Stimulated activated CD4-positive, alpha-beta T cell treated with anti-CD3 and anti-CD28 coated beads, Interleukin-15, amount 100 ng/mL, for 24 hours (primary cell): Measurements from ENCODE around the gene PTTG1.

Experiments
- DNase-seq: peaks from one replicate; pipeline ENCODE4 v3.0.0-alpha.2; 2020

PTTG1 gene

DNA sequence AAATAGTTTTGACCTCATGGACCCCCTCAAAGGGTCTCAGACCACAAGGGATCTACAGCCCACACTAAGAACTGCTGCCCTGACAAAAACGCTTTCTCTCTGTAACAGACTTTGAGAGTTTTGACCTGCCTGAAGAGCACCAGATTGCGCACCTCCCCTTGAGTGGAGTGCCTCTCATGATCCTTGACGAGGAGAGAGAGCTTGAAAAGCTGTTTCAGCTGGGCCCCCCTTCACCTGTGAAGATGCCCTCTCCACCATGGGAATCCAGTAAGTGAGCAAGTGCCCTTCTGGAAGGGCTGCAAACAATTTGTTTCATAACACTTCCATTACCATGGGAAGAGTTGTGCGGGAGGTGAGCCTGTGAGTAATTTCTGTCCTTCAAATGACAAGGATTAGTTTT is 6.0 kb downstream of the PTTG1 start:
- no peak for DNase-seq

DNA sequence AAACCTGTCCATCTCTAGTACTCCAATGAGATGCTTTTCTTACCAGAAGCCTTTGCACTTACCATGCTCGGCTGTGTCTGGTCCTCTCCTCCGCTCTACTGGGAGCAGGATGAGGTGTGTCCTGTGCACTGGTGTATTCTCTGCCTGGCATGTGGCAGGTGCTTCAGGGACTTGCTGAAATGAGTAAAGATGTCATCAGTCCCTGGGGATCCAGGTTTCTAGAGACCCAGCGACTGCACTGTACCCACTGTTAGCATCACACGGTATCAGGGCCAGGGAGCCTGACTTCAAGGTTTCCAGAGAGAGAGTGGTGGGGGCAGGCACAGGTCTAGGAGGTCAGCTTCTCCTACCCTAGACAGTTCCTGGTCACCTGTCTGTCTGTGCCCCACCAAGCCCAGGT is 10.5 kb downstream of the PTTG1 start:
- DNase-seq, result no peak

DNA sequence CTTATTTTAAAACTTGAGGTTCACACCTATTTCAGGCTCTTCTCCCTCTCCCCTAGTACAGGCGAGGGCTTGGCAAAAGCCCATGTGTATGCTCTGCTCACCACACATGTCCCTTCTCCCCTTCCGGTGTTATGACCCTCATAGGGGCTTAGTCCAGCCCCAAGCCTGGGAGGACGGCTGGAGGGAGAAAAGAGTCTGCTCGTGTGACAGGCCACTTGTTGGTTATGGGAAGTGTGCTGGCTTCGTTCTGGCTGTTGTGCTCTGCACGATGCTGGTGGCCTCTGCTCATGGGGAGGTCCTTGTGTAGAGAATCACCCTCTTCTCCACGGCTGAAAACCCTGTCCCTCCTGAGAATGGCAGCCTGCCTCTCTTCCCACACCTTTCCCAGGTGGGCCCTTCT is 11.1 kb downstream of the PTTG1 start:
- DNase-seq, result no peak

DNA sequence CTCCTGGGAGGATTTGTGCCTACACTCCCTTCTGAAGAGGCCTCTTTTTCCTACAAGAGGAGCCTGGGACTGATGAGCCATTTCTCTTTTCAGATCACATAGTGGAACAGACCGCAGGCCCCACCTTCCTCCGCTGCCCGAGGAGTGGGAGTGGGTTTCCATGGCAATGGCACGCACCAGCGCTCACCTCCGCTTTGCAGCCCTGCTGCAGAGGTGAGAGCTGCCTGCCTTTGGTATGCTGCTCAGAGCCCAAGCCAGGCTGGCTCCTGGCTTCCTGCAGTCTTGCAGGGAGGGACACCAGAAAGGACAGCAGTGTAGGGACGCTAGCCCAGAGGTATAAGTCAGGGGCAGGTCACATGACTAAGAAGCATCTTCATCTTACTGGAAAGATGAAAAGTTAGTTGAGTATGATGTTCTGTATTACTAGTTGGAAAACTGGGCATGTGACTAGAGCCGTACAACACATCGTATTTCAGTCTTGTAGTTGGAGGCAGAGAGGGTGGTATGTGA is 12.4 kb downstream of the PTTG1 start:
- peak; percentile 54 for DNase-seq

DNA sequence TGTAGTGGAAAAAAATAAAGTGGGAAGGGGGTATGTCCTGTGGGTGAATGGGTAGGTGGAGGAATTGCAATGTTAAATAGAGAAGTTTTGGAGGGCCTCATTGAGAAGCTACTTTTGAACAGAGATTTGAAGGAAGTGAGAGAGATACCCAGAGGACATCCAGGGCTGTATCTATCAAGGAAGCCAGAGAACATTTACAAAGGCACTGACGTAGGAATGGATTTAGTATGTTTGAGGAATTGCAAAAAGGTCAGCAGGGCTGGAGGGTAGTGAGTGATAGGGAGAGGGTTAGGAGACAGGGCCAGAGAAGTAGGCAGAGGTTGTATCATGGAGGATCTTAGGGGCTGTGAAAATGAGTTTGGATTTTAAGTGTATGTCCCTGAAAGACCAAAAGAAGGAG is 13.9 kb downstream of the PTTG1 start:
- DNase-seq, result no peak

DNA sequence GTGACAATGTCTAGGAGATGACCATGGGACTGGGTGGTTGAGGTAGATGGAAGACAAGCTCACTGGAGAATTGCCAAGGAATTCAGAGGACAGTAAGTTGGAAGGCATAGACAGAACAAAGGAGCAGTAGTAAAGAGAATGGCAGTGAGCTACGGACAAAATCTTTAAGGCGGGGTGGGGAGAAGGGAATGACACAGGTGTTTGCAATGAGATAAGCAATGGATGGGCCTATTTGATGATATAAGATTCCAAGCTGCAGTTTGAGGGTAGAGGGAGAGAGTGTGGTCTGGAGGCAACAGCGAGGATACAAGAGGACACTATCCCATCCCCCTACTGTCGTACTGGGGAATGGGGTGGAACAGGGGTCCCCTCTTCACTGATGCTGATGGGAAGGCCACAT is 14.4 kb downstream of the PTTG1 start:
- no peak for DNase-seq

DNA sequence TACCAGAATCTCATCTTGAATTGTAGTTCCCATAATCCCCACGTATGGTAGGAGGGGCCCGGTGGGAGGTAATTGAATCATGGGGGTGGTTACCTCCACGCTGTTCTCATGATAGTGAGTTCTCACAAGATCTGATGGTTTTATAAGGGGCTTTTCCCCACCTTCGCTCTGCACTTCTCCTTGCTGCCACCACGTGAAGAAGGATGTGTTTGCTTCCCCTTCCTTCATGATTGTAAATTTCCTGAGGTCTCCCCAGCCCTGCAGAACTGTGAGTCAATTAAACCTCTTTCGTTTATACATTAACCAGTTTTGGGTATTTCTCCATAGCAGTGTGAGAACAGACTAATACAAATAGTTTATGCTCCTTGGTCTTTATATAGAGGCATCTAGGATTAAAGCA is 15.0 kb downstream of the PTTG1 start:
- peak; percentile 33 for DNase-seq

DNA sequence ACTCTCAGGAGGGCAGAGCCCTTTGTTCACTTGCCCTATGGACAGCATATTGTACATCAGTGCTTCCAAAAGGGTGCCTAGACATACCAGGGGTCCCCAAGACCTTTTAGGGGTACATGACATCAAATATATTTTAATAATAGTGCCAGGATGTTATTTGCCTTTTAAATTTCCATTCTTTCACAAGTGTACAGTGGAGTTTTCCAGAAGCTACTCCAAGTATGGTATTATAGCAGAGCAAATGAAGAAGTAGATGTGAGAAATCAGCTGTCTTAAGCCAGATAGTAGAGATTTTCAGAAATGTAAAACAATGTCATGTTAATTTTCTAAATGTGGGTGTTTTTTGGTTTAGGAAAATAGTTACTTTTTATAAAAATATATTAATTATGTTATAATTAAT is 15.6 kb downstream of the PTTG1 start:
- DNase-seq, result no peak

DNA sequence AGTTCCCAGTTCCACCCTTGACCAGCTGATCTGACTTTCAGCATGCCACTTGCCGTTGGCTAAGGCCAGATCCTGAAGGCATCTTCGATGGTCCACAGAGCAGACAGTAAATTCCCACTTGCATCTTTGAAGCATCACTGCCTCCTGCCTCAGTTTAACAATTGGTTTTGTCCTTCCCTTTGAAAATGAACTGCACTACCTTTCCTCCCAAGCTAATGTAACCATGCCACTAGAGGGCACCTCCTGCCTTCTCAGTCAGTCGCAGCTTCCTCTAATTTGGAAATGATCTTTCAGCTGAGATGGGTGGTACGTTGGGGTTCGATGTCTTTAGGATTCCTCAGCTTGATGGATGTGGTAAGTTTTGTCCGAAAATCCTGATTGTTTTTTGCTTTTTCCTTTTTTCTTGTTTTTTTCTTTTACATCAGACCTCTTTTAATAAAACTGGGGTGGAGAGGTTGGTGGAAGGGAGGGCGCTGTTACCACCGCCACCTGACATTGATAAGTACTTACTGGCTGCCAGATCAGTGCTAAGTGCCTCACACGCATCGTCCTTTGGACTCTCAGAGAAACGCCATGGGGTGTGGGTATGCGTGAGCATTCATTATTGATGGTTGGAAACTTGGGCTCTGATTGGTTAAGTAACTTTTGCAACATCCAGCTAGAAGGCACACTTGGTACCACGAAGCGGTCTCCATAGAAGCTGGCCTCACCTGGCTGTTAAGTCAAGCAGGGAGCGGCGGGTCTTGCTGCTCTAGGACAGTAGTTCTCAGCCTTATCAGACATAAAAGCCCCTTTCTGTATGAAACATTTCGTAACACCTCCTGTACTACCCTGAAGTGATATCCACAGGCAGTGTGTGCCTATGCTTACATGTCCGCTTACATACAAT is 16.9 kb downstream of the PTTG1 start:
- peak; percentile 66 for DNase-seq

DNA sequence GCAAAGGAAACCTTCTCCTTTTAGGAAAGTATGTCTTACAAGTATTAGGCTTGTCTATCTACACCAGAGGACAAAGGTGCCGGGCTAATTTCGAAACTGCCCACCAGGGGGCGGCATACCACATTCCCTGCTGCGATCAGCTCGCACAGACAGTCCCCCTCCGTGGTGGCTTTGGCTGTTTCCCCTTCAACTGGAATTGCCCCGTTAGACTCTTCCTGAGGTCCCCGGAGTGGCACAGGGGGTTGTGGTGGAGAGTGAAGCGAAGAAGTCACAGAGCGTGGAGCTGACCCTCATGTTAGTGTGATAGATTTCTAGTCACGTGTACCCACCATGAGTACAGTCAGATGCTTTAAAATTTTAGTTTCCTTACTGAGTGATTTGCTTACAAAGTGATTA is 17.5 kb downstream of the PTTG1 start:
- DNase-seq, result peak; percentile 92

DNA sequence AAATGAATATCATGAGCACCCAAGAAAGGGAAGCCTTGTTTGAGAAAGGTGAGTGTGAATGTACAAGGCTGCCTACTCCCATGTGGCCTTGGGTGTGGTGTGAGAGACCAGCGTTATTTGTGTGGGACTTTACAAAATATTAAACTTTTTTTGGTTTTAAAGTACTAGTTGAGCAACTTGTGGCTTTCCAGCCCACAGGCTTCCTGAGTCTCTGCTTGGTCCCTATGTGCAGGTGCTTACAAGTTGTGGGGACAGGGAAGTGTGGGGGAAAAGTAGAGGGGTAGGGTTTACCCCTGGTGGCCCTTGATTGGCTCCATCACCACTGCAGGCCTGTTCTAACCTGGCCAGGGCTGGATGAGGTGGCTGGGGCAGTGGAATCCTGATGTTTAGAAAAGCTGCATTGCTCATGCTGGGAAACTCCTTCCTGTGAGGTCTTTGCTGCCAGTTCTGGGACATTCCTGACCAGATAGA is 19.7 kb downstream of the PTTG1 start:
- DNase-seq, result no peak

DNA sequence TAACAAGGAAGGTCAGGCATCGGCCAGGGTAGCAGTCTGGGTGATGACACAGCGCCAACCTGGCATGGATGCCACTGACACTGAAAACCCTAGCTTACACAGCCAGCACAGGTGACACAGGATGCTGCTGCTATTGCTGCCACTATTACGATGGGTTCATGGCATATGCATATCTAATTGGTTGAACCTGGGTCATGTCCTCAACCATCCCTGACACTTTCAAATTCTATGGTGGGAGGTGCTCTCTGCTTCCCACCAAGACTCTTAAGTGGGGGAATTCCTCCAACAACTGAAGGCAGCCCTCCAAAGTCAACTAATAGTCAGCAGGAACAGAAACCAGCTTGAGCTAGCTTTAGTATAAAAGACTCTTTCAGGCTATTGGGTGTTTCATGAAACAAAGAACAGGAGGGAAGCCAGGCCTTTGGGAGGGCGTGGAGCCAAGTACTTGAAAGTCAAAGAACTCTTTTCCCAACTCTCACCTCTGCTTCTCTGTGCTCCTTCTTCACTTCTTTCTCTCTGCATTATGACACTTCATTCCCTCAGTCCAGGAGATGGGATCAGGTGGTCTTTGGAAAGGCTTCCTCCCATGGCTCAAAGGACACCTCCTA is 21.3 kb downstream of the PTTG1 start:
- no peak for DNase-seq

DNA sequence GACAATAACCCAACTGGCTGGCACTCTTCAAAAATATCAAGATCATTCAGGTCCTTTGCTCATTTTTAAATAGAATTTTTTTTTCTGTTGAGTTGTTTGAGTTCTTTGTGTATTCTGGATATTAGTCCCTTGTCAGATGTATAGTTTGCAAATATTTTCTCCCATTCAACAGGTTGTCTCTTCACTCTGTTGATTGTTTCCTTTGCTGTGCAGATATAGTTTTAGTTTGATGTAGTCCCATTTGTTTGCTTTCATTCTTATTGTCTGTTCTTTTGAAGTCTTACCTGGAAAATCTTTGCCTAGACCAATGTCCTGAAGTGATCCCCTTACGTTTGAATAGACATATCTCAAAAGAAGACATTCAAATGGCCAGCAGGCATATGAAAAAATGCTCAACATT is 22.8 kb downstream of the PTTG1 start:
- DNase-seq, result no peak

DNA sequence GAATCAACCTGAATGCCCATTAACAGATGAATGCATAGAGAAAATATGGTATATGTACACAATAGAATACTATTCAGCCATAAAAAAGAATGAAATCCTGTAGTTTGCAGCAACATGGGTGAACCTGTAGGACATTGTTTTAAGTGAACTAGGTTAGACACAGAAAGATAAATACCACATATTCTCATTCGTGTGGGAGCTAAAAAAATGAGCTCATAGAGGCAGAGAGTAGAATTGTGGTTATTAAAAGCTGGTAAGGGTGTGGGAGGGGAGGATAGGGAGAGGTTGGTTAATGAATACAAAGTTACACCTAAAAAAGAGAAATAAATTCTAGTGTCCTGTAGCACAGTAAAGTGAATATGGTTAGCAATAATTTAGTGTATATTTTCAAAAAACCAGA is 23.5 kb downstream of the PTTG1 start:
- no peak for DNase-seq

DNA sequence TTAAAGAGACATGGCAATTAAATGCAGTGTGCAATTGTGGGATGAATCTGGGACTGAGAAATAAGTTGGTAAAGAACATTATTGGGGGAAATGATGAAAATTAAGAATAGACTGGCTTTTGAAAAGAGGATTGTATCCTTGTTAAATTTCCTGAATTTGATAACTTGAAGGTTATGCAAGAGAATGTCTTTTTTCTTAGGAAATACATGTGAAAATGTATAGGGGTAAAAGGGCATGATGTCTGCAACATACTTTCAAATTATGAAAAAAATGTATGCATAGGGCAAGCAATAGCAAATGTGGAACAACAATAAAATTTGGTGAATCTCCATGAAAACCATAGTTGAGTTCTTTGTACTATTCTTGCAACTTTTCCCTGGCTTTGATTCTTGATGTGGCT is 24.1 kb downstream of the PTTG1 start:
- no peak for DNase-seq

DNA sequence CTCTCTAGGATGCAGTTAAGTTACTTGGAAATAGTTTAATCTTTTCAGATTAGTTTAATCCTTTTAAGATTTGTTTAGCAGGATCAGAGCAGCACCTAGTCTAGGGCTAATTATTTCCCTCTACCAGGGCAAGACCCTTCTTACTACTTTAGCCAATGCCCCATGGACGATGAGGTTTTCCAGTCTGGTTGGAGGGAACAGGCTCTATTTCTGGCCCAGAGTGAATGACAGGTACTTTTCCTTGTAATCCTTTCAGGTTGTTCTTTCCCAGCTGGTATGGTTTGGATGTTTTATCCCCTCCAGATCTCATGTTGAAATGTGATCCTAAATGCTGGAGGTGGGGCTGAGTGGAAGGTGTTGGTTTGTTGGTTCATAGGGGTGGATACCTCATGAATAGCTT is 27.2 kb downstream of the PTTG1 start:
- no peak for DNase-seq

DNA sequence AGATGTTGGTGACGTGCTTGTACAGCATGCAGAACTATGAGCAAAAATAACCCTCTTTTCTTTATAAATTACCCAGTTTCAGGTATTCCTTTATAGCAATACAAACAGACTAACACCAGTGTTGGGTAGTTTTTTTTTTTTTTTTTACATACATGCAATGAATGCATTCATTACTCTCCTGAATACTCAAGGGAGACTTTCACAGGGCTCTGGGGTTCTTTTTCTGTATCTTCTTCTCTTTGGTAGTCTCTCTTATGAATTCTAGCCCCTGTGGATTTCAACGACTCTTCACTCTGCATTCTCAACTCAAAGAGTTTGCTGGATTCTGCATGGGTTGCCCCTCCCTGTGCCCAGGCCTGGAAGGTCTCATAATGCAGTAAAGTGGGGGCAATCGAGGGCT is 27.8 kb downstream of the PTTG1 start:
- DNase-seq, result no peak

DNA sequence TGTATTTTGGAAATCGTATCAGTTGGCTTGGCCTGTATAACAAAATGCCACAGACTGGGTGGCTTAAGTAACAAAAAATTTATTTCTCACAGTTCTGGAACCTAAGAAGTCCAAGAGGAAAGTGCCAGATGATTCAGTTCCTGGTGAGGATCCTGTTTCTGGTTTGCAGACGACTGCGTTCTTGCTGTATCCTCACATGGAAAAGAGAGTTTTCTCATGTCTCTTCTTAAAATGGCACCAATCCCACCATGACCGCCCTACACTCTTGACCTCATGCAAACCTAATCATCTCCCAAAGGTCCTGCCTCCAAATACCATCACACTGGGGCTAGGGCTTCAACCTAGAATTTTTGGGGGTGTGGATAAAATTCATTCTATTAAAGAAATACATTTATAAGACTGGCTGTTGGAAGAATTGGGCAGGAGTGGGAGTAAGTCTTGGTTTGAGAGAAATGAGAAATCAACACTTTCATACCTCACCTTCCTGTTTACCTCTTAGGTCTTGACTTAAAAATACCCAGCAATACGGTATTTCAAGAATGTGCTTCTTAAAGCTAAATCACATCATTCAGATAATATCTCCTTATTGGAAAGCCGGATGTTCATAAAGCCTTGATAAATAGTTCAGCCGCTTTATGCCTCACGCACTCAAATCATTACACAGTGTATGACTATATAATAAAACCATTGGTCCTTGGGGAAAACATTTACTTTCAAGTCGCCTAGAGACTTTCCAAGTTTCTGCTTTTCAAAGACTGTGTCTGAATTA is 28.7 kb downstream of the PTTG1 start:
- no peak for DNase-seq

DNA sequence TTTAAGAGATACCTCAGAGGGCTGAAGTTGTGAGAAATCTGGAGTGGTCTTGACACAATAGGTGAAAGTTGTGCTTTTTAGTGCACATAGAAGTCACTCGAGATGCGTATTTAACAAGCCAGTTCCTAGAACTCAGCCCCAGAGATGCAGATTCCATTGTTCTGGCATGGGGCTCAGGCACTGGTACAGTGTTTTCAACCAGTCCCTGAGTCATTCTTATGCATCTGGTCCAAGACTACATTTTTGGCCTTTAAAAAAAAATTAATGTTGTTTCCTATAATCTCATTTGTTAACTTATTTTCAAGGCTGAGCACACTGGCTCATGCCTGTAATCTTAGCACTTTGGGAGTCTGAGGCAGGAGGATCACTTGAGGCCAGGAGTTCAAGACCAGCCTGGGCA is 29.6 kb downstream of the PTTG1 start:
- no peak for DNase-seq

DNA sequence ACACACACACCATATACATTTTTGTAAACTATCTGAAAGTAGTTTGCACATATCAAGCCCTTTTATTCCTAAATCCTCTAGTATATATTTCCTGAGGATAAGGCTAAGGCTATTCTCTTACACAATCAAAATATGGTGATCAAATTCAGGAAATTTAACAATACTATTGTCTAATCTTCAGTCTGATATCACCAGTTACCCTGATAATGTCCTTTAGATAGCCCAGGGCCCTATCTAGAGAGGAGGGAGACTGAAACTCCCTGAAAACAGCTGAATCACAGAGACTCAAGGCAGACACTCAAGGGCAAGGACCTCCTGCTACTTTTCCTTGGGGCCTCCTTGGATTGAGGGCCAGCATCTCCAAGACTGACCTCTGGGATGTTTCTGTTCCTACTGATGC is 30.4 kb downstream of the PTTG1 start:
- DNase-seq, result no peak

DNA sequence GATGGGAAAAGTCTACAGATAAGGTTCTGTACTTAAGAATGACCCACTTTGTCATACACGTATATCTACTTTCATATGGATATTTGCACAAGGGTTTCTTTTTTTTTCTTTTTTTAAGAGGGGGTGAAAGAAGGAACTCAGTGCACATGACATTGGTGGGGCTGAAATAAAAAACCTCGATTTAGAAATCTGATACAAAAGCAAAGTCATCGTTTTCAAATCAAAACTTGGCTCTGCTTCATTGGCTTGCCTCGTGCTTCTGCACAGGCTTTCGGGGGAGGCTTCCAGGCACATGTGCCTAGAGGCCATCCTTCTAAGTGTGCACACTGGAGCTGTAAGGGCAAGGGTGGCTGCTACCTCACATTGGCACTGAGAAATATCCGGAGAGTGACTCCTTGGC is 31.1 kb downstream of the PTTG1 start:
- DNase-seq, result no peak

DNA sequence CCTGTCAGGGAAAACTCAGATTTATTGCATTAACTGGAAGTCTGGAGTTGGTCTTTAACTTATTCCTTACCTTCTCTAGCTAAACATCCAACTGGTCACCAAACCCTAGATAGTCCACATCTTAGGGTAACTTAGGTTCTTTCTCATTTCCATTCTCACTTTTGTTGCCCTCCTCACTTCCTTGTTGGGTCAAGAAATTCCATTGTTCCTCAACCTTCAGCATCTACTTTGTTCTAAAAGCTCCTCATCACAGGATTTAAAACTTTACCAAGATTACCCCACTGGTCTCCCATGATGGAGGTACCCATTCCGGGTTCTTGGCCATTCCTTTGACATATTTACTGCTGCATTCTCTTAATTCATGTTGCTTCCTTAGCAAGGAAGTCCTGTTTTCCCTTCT is 32.1 kb downstream of the PTTG1 start:
- no peak for DNase-seq

DNA sequence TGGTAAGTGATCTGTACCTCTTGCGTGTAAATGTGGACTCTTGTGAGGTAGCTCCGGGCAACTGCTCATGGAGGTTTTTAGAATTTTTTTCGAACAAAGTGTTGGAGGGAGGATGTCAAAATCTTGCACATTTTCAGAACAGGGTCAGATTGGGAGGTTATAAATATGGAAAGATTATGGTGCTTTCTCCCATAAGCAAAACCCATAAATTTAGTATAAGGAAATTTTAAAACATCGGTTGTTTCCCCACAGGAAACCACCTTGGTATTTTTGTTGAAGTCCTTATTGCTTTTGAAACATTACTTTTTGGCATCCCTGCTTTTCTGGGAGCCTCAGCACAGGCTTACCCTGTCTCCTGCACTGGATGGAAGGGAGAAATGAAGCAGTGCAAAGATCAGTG is 33.9 kb downstream of the PTTG1 start:
- DNase-seq, result no peak
